GM23338 (cell line): ENCODE data around the gene ITGA2. TPM values are rescaled to one million over a fixed set of nuclear protein-coding genes. Genes with fewer than 3 reads are reported as not detected.
A peak's percentile ranks its signal among the peaks of the same experiment; 100 is the strongest.

ENCODE experiments used
- ATAC-seq: fragments of 200-7000 bp; cut with Tn5 transposase; 3 replicates; pipeline ENCODE4 v1.9.1; 2020
- DNase-seq: peaks from one replicate; pipeline ENCODE4 v3.0.0-alpha.2; 2015; ENCODE audit warnings: low spot score
- H2AFZ ChIP-seq: fragments of 200-600 bp; sonication (generic); 2 replicates; pipeline ENCODE4 v1.8.0; 2016; ENCODE audit warnings: antibody characterized with exemption, mild to moderate bottlenecking, moderate library complexity
- H3F3A ChIP-seq: fragments of 200-600 bp; sonication (generic); replicated peaks from 2 replicates; pipeline ENCODE4 v1.8.0; 2017; ENCODE audit warnings: antibody characterized with exemption, mixed run types, low read depth
- H3K27ac ChIP-seq: fragments of 200-600 bp; sonication (generic); 2 replicates; pipeline ENCODE4 v1.6.1; 2016; ENCODE audit warnings: low read depth
- H3K27me3 ChIP-seq: fragments of 200-600 bp; sonication (generic); 2 replicates; pipeline ENCODE4 v1.8.0; 2016; ENCODE audit warnings: mild to moderate bottlenecking, mixed run types, moderate library complexity; ENCODE audit not compliant: insufficient read depth
- H3K36me3 ChIP-seq: fragments of 200-600 bp; sonication (generic); 2 replicates; pipeline ENCODE4 v1.8.0; 2016; ENCODE audit warnings: mild to moderate bottlenecking; ENCODE audit not compliant: insufficient read depth
- H3K4me1 ChIP-seq: fragments of 200-600 bp; sonication (generic); 2 replicates; pipeline ENCODE4 v1.8.0; 2016; ENCODE audit warnings: mild to moderate bottlenecking, moderate library complexity; ENCODE audit not compliant: insufficient read depth
- H3K4me2 ChIP-seq: fragments of 200-600 bp; sonication (generic); 2 replicates; pipeline ENCODE4 v1.7.1; 2017; ENCODE audit warnings: mixed run types
- H3K4me3 ChIP-seq: fragments of 200-600 bp; sonication (generic); 2 replicates; pipeline ENCODE4 v1.6.1; 2016; ENCODE audit warnings: mixed run types
- H3K79me2 ChIP-seq: fragments of 200-600 bp; sonication (generic); replicated peaks from 2 replicates; pipeline ENCODE4 v1.8.0; 2017; ENCODE audit warnings: mild to moderate bottlenecking; ENCODE audit not compliant: insufficient read depth
- H3K9me2 ChIP-seq: fragments of 200-600 bp; sonication (generic); 2 replicates; pipeline ENCODE4 v1.8.0; 2017; ENCODE audit not compliant: insufficient read depth
- H4K20me1 ChIP-seq: fragments of 200-600 bp; sonication (generic); replicated peaks from 2 replicates; pipeline ENCODE4 v1.8.0; 2017; ENCODE audit warnings: mild to moderate bottlenecking; ENCODE audit not compliant: insufficient read depth
- H3K27ac Mint-ChIP-seq: 2 replicates; pipeline ENCODE4 v1.8.0; 2020; ENCODE audit warnings: inconsistent platforms, mild to moderate bottlenecking, moderate library complexity, mixed read lengths
- H3K27me3 Mint-ChIP-seq: 3 replicates; pipeline ENCODE4 v1.8.0; 2022; ENCODE audit warnings: low read depth, mild to moderate bottlenecking, moderate library complexity, mixed read lengths, inconsistent platforms; ENCODE audit not compliant: insufficient read depth, poor library complexity
- H3K36me3 Mint-ChIP-seq: 3 replicates; pipeline ENCODE4 v1.8.0; 2021; ENCODE audit warnings: low read depth, mild to moderate bottlenecking, inconsistent platforms, moderate library complexity, mixed read lengths
- H3K4me1 Mint-ChIP-seq: 3 replicates; pipeline ENCODE4 v1.8.0; 2020; ENCODE audit warnings: mild to moderate bottlenecking, inconsistent platforms, mixed read lengths
- H3K4me3 Mint-ChIP-seq: 3 replicates; pipeline ENCODE4 v1.8.0; 2021; ENCODE audit warnings: moderate library complexity, mild to moderate bottlenecking, inconsistent platforms, mixed read lengths
- H3K9me3 Mint-ChIP-seq: 3 replicates; pipeline ENCODE4 v1.8.0; 2020; ENCODE audit warnings: moderate library complexity, mild to moderate bottlenecking, inconsistent platforms, mixed read lengths
- CREB1 ChIP-seq: fragments of 250-450 bp; sonication (Bioruptor Pico); IDR thresholded peaks from 2 replicates; pipeline ENCODE4 v1.5.0; 2020; ENCODE audit warnings: low read depth, mild to moderate bottlenecking, moderate library complexity
- EZH2 ChIP-seq: fragments of 200-600 bp; sonication (generic); IDR thresholded peaks from one replicate; pipeline ENCODE4 v1.8.0; 2017; ENCODE audit warnings: antibody characterized with exemption, mild to moderate bottlenecking, low read depth; ENCODE audit not compliant: unreplicated experiment
- EZH2phosphoT487 ChIP-seq: fragments of 200-600 bp; sonication (generic); IDR thresholded peaks from one replicate; pipeline ENCODE4 v1.8.1; 2018; ENCODE audit warnings: antibody characterized with exemption; ENCODE audit not compliant: unreplicated experiment
- JUNB ChIP-seq: IDR thresholded peaks from one replicate; pipeline ENCODE4 v1.6.1; 2016; ENCODE audit warnings: antibody characterized with exemption; ENCODE audit not compliant: unreplicated experiment
- NANOG ChIP-seq: IDR thresholded peaks from 2 replicates; pipeline ENCODE4 v1.6.1; 2016; ENCODE audit warnings: antibody characterized with exemption, borderline replicate concordance
- POLR2AphosphoS5 ChIP-seq: IDR thresholded peaks from 2 replicates; pipeline ENCODE4 v1.6.1; 2016; ENCODE audit warnings: antibody characterized with exemption, low read depth
- STAT1 ChIP-seq: IDR thresholded peaks from one replicate; pipeline ENCODE4 v1.6.1; 2016; ENCODE audit warnings: antibody characterized with exemption; ENCODE audit not compliant: unreplicated experiment
- ZNF114 ChIP-seq: fragments of 250-450 bp; sonication (Bioruptor Pico); IDR thresholded peaks from 2 replicates; pipeline ENCODE4 v1.5.0; 2020; ENCODE audit warnings: mild to moderate bottlenecking, moderate library complexity
- ZNF331 ChIP-seq: fragments of 250-450 bp; sonication (Bioruptor Pico); IDR thresholded peaks from 2 replicates; pipeline ENCODE4 v1.5.0; 2020; ENCODE audit warnings: low read depth, mild to moderate bottlenecking, moderate library complexity
- polyA plus RNA-seq: library from polyadenylated mRNA; unstranded; fragments of >200 nt; fragmentation: Nextera tagmentation; extraction: Ambion mirVana; gene quantifications from 2 replicates; pipeline ENCODE4 v1.2.1, GENCODE V29; 2016
- total RNA-seq: library from RNA; depleted of rRNA; stranded (reverse); fragments of >200 nt; shearing (Covaris generic); gene quantifications from 2 replicates; pipeline ENCODE4 v1.2.3, GENCODE V29; 2014
- TF ChIP-seq, protein P1 (sequence below): fragments of 250-450 bp; sonication (Bioruptor Pico); IDR thresholded peaks from 2 replicates; pipeline ENCODE4 v1.5.0; 2020; ENCODE audit warnings: mild to moderate bottlenecking, moderate library complexity
- TF ChIP-seq, protein P2 (sequence below): IDR thresholded peaks from one replicate; pipeline ENCODE4 v1.6.1; 2018; ENCODE audit warnings: antibody characterized with exemption; ENCODE audit not compliant: unreplicated experiment
- TF ChIP-seq, protein P3 (sequence below), 2 experiments: fragments of 200-600 bp in 1 of 2; sonication (generic) in 1 of 2; conservative IDR thresholded peaks; 2 replicates each; pipeline versions ENCODE4 v1.5.1 to v1.6.1; 2016 to 2017; ENCODE audit warnings: antibody characterized with exemption in 2 of 2, low read depth in 2 of 2, mild to moderate bottlenecking in 2 of 2, moderate library complexity in 1 of 2
- TF ChIP-seq, protein P4 (sequence below): IDR thresholded peaks from 2 replicates; pipeline ENCODE4 v1.6.1; 2016; ENCODE audit warnings: antibody characterized with exemption

ITGA2 gene
- total and polyA plus RNA-seq, 2 experiments from 2014 or later: 2.6 to 7.1 TPM

DNA sequence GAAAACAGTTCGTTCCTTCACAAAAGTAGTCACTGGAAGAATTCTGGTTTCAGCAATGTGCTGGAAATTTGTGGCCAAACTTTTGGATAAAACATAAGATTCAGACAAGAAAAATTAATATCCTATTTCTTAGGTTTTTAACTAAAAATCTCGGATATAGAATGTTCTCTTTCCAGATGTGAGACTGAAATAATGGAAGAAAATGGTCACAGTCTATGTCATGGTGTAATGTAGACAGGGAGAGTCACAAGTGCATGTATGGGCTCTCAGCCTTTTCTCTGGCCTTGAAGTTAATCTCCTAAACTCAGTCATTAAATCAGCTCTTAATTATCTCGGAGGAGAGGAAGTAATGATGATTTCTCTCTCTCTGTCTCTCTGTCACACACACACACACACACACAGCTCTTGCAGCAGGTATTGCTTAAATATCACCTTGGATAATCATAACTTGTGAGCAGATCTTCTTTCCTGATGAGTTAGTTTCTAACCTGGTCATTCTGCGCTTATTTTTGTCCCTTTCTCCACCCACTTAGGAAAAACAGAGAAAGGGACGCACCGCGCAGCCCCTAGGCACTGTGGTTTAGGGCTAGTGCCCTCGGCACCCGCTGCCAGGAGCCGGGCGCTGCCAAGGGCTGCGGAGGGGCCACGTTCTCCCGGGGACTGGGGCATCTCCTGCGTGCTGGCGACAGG is 672 bp upstream of the ITGA2 start:
- H3K4me3 Mint-ChIP-seq: peak overlapping the region; percentile 64
- H3K9me3 Mint-ChIP-seq: no peaks in the 10 kb centered on the region
- H3K79me2 ChIP-seq: no peaks in the 10 kb centered on the region
- H3K4me1 Mint-ChIP-seq: peaks cover 15% of the 10 kb centered on the region
- H3K36me3 ChIP-seq: no peaks in the 10 kb centered on the region
- H3K27me3 ChIP-seq: peaks cover 26% of the 10 kb centered on the region
- ATAC-seq (peak; percentile 40), DNase-seq (peak; percentile 25)
- peak overlapping the region; percentile 87 for H3K4me2 ChIP-seq
- H3K27me3 Mint-ChIP-seq: peaks cover 11% of the 10 kb centered on the region
- no peak overlapping the region for H3K27ac ChIP-seq
- H3K36me3 Mint-ChIP-seq: no peaks in the 10 kb centered on the region
- no peaks in the 10 kb centered on the region for H4K20me1 ChIP-seq
- no peaks in the 10 kb centered on the region; the same call in 1 of the 2 replicates for H3F3A ChIP-seq
- peak overlapping the region; percentile 88 for H3K4me3 ChIP-seq
- no peak overlapping the region for H3K27ac Mint-ChIP-seq
- no peaks in the 10 kb centered on the region for H3K9me2 ChIP-seq
- H2AFZ ChIP-seq: peak overlapping the region; percentile 94
- H3K4me1 ChIP-seq: peaks cover 9% of the 10 kb centered on the region
- TF ChIP-seq ZNF114 (CRISPR knock-in tag) (no peak), CREB1 (CRISPR knock-in tag) (no peak), STAT1 (no peak), POLR2AphosphoS5 (no peak), EZH2 (no peak), EZH2phosphoT487 (no peak), NANOG (no peak), JUNB (no peak), ZNF331 (CRISPR knock-in tag) (no peak)
- TF ChIP-seq, protein P1, sequence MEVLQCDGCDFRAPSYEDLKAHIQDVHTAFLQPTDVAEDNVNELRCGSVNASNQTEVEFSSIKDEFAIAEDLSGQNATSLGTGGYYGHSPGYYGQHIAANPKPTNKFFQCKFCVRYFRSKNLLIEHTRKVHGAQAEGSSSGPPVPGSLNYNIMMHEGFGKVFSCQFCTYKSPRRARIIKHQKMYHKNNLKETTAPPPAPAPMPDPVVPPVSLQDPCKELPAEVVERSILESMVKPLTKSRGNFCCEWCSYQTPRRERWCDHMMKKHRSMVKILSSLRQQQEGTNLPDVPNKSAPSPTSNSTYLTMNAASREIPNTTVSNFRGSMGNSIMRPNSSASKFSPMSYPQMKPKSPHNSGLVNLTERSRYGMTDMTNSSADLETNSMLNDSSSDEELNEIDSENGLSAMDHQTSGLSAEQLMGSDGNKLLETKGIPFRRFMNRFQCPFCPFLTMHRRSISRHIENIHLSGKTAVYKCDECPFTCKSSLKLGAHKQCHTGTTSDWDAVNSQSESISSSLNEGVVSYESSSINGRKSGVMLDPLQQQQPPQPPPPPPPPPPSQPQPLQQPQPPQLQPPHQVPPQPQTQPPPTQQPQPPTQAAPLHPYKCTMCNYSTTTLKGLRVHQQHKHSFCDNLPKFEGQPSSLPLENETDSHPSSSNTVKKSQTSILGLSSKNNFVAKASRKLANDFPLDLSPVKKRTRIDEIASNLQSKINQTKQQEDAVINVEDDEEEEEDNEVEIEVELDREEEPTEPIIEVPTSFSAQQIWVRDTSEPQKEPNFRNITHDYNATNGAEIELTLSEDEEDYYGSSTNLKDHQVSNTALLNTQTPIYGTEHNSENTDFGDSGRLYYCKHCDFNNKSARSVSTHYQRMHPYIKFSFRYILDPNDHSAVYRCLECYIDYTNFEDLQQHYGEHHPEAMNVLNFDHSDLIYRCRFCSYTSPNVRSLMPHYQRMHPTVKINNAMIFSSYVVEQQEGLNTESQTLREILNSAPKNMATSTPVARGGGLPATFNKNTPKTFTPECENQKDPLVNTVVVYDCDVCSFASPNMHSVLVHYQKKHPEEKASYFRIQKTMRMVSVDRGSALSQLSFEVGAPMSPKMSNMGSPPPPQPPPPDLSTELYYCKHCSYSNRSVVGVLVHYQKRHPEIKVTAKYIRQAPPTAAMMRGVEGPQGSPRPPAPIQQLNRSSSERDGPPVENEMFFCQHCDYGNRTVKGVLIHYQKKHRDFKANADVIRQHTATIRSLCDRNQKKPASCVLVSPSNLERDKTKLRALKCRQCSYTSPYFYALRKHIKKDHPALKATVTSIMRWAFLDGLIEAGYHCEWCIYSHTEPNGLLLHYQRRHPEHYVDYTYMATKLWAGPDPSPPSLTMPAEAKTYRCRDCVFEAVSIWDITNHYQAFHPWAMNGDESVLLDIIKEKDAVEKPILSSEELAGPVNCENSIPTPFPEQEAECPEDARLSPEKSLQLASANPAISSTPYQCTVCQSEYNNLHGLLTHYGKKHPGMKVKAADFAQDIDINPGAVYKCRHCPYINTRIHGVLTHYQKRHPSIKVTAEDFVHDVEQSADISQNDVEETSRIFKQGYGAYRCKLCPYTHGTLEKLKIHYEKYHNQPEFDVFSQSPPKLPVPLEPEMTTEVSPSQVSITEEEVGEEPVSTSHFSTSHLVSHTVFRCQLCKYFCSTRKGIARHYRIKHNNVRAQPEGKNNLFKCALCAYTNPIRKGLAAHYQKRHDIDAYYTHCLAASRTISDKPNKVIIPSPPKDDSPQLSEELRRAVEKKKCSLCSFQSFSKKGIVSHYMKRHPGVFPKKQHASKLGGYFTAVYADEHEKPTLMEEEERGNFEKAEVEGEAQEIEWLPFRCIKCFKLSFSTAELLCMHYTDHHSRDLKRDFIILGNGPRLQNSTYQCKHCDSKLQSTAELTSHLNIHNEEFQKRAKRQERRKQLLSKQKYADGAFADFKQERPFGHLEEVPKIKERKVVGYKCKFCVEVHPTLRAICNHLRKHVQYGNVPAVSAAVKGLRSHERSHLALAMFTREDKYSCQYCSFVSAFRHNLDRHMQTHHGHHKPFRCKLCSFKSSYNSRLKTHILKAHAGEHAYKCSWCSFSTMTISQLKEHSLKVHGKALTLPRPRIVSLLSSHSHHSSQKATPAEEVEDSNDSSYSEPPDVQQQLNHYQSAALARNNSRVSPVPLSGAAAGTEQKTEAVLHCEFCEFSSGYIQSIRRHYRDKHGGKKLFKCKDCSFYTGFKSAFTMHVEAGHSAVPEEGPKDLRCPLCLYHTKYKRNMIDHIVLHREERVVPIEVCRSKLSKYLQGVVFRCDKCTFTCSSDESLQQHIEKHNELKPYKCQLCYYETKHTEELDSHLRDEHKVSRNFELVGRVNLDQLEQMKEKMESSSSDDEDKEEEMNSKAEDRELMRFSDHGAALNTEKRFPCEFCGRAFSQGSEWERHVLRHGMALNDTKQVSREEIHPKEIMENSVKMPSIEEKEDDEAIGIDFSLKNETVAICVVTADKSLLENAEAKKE (CRISPR knock-in tag): no peak
- TF ChIP-seq, protein P2, sequence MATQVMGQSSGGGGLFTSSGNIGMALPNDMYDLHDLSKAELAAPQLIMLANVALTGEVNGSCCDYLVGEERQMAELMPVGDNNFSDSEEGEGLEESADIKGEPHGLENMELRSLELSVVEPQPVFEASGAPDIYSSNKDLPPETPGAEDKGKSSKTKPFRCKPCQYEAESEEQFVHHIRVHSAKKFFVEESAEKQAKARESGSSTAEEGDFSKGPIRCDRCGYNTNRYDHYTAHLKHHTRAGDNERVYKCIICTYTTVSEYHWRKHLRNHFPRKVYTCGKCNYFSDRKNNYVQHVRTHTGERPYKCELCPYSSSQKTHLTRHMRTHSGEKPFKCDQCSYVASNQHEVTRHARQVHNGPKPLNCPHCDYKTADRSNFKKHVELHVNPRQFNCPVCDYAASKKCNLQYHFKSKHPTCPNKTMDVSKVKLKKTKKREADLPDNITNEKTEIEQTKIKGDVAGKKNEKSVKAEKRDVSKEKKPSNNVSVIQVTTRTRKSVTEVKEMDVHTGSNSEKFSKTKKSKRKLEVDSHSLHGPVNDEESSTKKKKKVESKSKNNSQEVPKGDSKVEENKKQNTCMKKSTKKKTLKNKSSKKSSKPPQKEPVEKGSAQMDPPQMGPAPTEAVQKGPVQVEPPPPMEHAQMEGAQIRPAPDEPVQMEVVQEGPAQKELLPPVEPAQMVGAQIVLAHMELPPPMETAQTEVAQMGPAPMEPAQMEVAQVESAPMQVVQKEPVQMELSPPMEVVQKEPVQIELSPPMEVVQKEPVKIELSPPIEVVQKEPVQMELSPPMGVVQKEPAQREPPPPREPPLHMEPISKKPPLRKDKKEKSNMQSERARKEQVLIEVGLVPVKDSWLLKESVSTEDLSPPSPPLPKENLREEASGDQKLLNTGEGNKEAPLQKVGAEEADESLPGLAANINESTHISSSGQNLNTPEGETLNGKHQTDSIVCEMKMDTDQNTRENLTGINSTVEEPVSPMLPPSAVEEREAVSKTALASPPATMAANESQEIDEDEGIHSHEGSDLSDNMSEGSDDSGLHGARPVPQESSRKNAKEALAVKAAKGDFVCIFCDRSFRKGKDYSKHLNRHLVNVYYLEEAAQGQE: no peak
- TF ChIP-seq, protein P3, sequence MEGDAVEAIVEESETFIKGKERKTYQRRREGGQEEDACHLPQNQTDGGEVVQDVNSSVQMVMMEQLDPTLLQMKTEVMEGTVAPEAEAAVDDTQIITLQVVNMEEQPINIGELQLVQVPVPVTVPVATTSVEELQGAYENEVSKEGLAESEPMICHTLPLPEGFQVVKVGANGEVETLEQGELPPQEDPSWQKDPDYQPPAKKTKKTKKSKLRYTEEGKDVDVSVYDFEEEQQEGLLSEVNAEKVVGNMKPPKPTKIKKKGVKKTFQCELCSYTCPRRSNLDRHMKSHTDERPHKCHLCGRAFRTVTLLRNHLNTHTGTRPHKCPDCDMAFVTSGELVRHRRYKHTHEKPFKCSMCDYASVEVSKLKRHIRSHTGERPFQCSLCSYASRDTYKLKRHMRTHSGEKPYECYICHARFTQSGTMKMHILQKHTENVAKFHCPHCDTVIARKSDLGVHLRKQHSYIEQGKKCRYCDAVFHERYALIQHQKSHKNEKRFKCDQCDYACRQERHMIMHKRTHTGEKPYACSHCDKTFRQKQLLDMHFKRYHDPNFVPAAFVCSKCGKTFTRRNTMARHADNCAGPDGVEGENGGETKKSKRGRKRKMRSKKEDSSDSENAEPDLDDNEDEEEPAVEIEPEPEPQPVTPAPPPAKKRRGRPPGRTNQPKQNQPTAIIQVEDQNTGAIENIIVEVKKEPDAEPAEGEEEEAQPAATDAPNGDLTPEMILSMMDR (conservative IDR thresholded peaks at IDR 0.05; ENCODE audit: low read depth in 2 of 2): no peak
- TF ChIP-seq, protein P4, sequence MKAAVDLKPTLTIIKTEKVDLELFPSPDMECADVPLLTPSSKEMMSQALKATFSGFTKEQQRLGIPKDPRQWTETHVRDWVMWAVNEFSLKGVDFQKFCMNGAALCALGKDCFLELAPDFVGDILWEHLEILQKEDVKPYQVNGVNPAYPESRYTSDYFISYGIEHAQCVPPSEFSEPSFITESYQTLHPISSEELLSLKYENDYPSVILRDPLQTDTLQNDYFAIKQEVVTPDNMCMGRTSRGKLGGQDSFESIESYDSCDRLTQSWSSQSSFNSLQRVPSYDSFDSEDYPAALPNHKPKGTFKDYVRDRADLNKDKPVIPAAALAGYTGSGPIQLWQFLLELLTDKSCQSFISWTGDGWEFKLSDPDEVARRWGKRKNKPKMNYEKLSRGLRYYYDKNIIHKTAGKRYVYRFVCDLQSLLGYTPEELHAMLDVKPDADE: no peak
